Measurements from ENCODE around the gene VTN. TPM values are rescaled to one million over a fixed set of nuclear protein-coding genes. Genes with fewer than 3 reads are reported as not detected.
A peak's percentile ranks its signal among the peaks of the same experiment; 100 is the strongest.

Gene VTN
- total RNA-seq, 1 experiment from 2014 or later = not detected

DNA sequence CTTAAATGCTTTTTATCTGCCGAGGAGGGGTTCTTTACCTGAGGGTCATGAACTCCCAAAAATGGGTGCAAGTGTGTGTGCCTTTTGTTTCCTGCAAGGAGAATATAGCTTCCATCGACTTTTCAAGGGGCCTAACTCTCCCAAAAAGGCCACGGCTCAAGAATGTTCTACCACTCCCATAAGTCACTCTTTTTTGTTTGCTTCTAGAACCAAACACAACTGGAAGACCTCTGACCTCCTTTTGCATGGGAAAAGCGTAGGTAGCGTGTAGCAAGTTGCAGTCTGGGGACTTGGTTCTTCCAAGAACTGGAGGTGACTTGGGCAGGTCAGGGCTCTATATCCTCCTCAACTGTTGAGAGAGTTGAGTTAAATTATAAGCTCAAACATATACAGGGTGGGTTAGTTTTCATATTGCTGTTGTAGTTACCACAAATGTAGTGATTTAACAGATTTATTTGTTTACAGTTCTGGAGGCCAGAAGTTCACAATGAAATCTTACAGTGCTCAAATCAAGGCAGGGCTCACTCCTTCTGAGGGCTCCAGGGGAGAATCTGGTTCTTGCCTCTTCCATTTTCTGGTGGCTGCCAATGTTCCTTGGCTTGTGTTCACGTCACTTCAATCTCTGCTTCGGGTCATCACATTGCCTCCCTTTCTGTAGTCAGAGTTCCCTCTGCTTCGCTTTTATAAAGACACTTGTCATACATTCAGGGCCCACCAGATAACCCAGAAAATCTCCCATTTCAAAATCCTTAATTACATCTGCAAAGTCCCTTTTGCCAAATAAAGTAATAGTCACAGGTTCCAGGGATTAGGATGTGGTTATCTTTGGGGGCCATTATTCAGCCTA, 49.7 kb downstream of the VTN start:
- DNase-seq (ENCODE audit: low read depth) = no peak

DNA sequence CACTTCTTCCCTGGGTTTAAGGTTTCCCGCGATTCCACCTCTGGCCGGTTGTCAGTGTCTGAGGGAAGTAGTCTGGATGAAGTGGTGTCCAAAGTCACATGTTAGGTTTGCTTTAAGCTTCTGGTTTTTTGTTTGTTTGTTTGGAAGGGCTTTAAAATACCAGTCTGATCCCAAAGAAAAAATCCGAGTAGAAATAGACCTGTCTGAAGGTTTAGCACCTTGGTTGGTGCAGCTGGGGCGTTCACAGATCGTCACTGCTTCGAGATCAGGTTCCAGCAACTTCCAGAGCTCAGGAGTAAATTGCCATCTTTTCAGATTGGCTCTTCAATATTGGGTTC, 50.5 kb downstream of the VTN start:
- no peak for DNase-seq (ENCODE audit: low read depth)

DNA sequence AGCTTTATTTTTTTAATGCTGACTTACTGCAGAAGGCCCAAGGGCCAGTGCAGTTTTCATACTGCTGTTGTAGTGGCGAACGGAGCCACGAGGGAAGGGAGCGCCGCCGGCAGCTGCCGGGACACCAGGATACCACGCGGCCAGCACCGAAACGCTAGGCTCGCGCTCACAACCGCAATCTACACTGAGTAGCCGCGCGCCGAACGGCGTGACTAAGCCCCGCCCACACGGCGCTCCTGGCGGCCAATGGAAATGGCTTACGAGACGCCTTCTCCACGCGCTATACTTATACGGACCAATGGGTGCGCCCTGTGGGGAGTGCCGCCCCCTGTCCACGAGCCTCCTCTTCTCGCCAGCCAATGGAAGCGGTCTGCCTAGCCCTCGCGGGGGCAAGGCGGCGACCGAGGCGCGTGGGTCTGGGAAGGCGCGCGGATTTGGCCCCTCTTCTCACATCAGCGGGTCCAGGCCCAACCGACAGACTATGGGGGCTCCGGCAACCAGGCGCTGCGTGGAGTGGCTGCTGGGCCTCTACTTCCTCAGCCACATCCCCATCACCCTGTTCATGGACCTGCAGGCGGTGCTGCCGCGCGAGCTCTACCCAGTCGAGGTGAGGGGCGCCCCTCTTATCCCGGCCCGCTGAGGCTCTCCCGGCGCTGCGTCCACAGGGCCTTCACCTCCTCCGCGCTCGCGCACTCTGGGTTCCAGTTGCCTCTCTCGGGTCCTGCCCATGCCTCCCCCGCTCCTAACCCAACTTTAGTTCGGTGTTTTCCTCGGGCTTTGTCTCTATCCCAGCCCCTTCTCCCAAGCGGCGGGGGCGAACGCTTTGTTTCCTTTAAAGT, 51.1 kb downstream of the VTN start, which contains the start of gene TMEM97:
TMEM97 (plus strand) TSS at position 442 of the 839 bp plus-strand sequence; CDS start at position 482, 40 bp downstream.
- peak; percentile 95 for DNase-seq (ENCODE audit: low read depth)

DNA sequence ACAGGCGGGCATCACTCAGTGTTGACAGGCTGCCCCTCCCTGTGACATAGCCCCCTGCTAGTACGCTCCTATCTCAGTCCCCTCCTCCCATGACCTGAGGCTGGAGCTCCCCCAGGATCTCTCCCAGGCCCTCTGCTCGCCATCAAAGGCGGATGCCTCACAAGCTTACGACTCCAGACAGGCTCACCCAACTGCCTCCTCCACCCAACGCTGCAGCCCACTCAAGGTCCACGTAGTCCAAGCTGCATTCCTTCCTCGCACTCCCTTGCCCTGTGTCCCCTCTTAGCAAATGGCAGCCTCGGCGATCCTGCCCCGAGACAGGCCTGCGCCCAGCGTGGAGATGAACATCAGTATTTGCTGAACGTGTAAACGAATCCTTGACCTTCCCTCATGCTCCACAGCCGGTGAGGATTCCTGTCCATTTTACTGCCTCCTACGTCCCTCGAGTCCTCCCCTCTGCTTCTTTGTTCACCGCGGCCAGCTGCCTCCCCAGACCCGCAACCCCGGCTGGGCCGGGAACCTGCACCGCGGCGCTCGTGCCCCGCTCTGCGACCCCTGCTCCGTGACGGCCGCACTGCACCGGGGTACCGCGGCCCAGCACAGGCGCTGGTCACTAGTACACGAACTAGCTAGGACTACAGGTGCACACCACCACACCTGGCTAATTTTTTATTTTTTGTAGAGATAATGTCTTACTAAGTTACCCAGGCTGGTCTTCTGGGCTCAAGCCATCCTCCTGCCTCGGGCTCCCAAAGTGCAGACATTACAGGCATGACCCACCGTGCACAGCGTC, 51.9 kb downstream of the VTN start:
- no peak for DNase-seq (ENCODE audit: low read depth)

Other genes starting within 250 kb of the VTN start
- gene TMEM97, start 51.1 kb downstream of the VTN start, total RNA-seq (2014; rRNA removed; shearing (Covaris generic)) = 31.4 and 41.8 TPM in 2 replicates
- gene IFT20, start 34.8 kb downstream of the VTN start, total RNA-seq (2014; rRNA removed; shearing (Covaris generic)) = 34.7 and 65.9 TPM in 2 replicates
- 30.7 and 39.0 TPM in 2 replicates for gene TNFAIP1, start 34.5 kb downstream of the VTN start, total RNA-seq (2014; rRNA removed; shearing (Covaris generic))
- 119 and 121 TPM in 2 replicates for gene POLDIP2, start 12.8 kb downstream of the VTN start, total RNA-seq (2014; rRNA removed; shearing (Covaris generic))
- gene SEBOX, start 5.1 kb downstream of the VTN start, total RNA-seq (2014; rRNA removed; shearing (Covaris generic)) = not detected in 2 replicates
- 4.0 and 6.4 TPM in 2 replicates for gene SARM1, start 1.4 kb upstream of the VTN start, total RNA-seq (2014; rRNA removed; shearing (Covaris generic))
- gene SLC46A1, start 35.9 kb upstream of the VTN start, total RNA-seq (2014; rRNA removed; shearing (Covaris generic)) = 6.4 and 6.8 TPM in 2 replicates
- not detected in 2 replicates for gene SLC13A2, start 103.3 kb upstream of the VTN start, total RNA-seq (2014; rRNA removed; shearing (Covaris generic))
- not detected in 2 replicates for gene FOXN1, start 136.0 kb upstream of the VTN start, total RNA-seq (2014; rRNA removed; shearing (Covaris generic))
- 29.8 and 36.9 TPM in 2 replicates for gene UNC119, start 182.3 kb upstream of the VTN start, total RNA-seq (2014; rRNA removed; shearing (Covaris generic))
- 112 and 119 TPM in 2 replicates for gene PIGS, start 201.2 kb upstream of the VTN start, total RNA-seq (2014; rRNA removed; shearing (Covaris generic))
- 0.32 TPM in 1 of 2 replicates, not detected in the other for gene ALDOC, start 206.6 kb upstream of the VTN start, total RNA-seq (2014; rRNA removed; shearing (Covaris generic))
- 52.9 and 104 TPM in 2 replicates for gene SPAG5, start 228.7 kb upstream of the VTN start, total RNA-seq (2014; rRNA removed; shearing (Covaris generic))
- 2.2 and 9.7 TPM in 2 replicates for gene RSKR, start 243.9 kb upstream of the VTN start, total RNA-seq (2014; rRNA removed; shearing (Covaris generic))

Measured in M059J (cell line).